Esophagus muscularis mucosa (tissue), 4 donors: ENCODE measurements around the gene OR8D2. TPM values are rescaled to one million over a fixed set of nuclear protein-coding genes. Genes with fewer than 3 reads are reported as not detected.

Source experiments
- DNase-seq: peaks from one replicate; pipeline ENCODE4 v3.0.0-alpha.2; 2017; ENCODE audit errors: extremely low spot score
- H3K27ac ChIP-seq, 4 donors: fragments of 200-600 bp; sonication (generic); replicated peaks in 1 of 4; 1 replicate in 3 of 4; 2 replicates in 1 of 4; pipeline ENCODE4 v1.5.1; 2016 to 2019; ENCODE audit warnings: mild to moderate bottlenecking in 1 of 4
- H3K27me3 ChIP-seq, 4 donors: fragments of 200-600 bp; sonication (generic); one replicate each; pipeline versions ENCODE4 v1.5.1 to v1.6.0; 2016 to 2019
- H3K36me3 ChIP-seq, 4 donors: fragments of 200-600 bp; sonication (generic); one replicate each; pipeline ENCODE4 v1.5.1; 2016 to 2019
- H3K4me1 ChIP-seq, 4 donors: fragments of 200-600 bp; sonication (generic); one replicate each; pipeline ENCODE4 v1.5.1; 2016 to 2019
- H3K4me3 ChIP-seq, 4 donors: fragments of 200-600 bp; sonication (generic); 1 replicate in 2 of 4; 2 replicates in 2 of 4; pipeline ENCODE4 v1.5.1; 2016 to 2019; ENCODE audit warnings: mild to moderate bottlenecking in 4 of 4, moderate library complexity in 1 of 4
- H3K9me3 ChIP-seq, 4 donors: fragments of 200-600 bp; sonication (generic); 1 replicate in 3 of 4; 2 replicates in 1 of 4; pipeline ENCODE4 v1.5.1; 2016 to 2019
- CTCF ChIP-seq, 3 experiments: fragments of 200-600 bp in 2 of 3; fragments of 450-650 bp in 1 of 3; sonication (generic) in 2 of 3; IDR thresholded peaks; one replicate each; pipeline ENCODE4 v1.5.1; 2017 to 2019; ENCODE audit warnings: antibody characterized with exemption in 3 of 3, mild to moderate bottlenecking in 2 of 3, moderate library complexity in 1 of 3
- EP300 ChIP-seq: sonication (generic); formaldehyde crosslinking; IDR thresholded peaks from one replicate; pipeline ENCODE4 v1.6.1; 2017; ENCODE audit warnings: antibody characterized with exemption
- POLR2A ChIP-seq: fragments of 450-650 bp; IDR thresholded peaks from one replicate; pipeline ENCODE4 v1.6.1; 2017; ENCODE audit warnings: antibody characterized with exemption, moderate library complexity, mild to moderate bottlenecking, low read depth
- POLR2AphosphoS5 ChIP-seq, 2 donors: sonication (generic); formaldehyde crosslinking; IDR thresholded peaks; one replicate each; pipeline ENCODE4 v1.6.1; 2017; ENCODE audit warnings: antibody characterized with exemption in 2 of 2
- WGBS: methylation state at CpG from one replicate; pipeline ENCODE4 v1.1.5; 2018; 5-methylcytosine and 5-hydroxymethylcytosine counted together
- intact Hi-C: fragments of 100-400 bp; cut with DNase I; formaldehyde crosslinking; loops from one replicate; pipeline ENCODE4 v1.15.1; 2023
- total RNA-seq, 4 donors: library from RNA; depleted of rRNA; stranded (reverse); fragments of >200 nt; gene quantifications; one replicate each; pipeline versions ENCODE4 v1.1.0 to v1.2.1, GENCODE V29; 2016

OR8D2 gene
- total RNA-seq, 4 donors from 2014 or later, result not detected

- H3K27ac ChIP-seq, result no peak overlapping the region
- intact Hi-C loops, result no loop called here
- no peaks in the 10 kb centered on the region for H3K9me3 ChIP-seq
- TF ChIP-seq CTCF (IDR thresholded peaks at IDR 0.05) (no peak), EP300 (no peak), POLR2AphosphoS5 (IDR thresholded peaks at IDR 0.05) (no peak), POLR2A (no peak)
- no peaks in the 10 kb centered on the region for H3K36me3 ChIP-seq
- no peaks in the 10 kb centered on the region for H3K4me1 ChIP-seq
- no peak for DNase-seq
- no peak overlapping the region for H3K4me3 ChIP-seq
- 86% methylated on average over 4 of the region's 4 CpGs for WGBS
- no peaks in the 10 kb centered on the region for H3K27me3 ChIP-seq
These were observed 22.1 kb downstream of the OR8D2 start for GRCh38 chr11:124297921-124298320.

DNA sequence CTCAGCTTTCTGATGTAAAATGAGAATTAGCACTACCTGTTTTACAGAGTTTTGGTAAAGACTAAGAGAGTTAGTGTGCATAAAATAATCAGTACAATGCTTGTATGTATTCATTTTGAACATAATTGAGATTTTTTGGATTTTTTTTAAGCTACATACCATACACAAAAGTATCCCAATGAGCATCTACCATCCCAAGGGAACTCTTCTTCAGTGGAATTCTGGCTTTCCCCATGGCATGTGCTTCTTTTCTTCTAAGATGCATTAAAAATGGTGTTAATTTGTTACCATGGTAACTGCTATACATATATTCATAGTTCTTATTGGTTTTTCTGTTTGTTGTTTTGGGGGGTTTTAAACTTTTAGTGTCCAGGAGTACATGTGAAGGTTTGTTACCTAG is 24.0 kb downstream of the OR8D2 start:
- no peak for DNase-seq
- Histone ChIP-seq H3K27ac (no peak overlapping the region), H3K9me3 (no peaks in the 10 kb centered on the region), H3K4me3 (no peak overlapping the region), H3K27me3 (no peaks in the 10 kb centered on the region), H3K4me1 (no peaks in the 10 kb centered on the region), H3K36me3 (no peaks in the 10 kb centered on the region)
- intact Hi-C loops, result no loop called here
- TF ChIP-seq POLR2A (no peak), CTCF (IDR thresholded peaks at IDR 0.05) (no peak), POLR2AphosphoS5 (IDR thresholded peaks at IDR 0.05) (no peak), EP300 (no peak)

DNA sequence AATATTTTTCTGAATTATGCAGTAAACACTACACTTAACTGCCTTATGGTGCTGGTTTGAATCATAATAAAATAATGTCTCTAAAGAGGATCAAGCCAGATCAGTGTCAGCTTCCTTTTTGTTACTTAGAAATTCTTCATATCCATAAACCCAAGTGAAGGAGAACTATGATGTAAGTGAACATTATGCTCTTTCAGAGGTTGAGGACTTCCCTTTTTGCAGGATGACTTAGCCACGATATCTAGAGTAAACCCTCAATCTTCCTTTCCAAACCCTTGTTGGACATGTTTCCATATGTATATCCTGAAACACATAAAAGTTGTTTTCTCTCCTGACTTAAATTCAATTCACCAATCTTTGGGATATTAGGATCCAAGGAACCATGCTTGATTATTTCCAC is 25.3 kb downstream of the OR8D2 start:
- no peaks in the 10 kb centered on the region for H3K27me3 ChIP-seq
- intact Hi-C loops, result no loop called here
- WGBS, result 44% methylated on average over 1 of the region's 1 CpG
- no peak overlapping the region for H3K4me3 ChIP-seq
- H3K36me3 ChIP-seq, result no peaks in the 10 kb centered on the region
- no peak for DNase-seq
- H3K4me1 ChIP-seq, result no peaks in the 10 kb centered on the region
- no peak overlapping the region for H3K27ac ChIP-seq
- H3K9me3 ChIP-seq, result peaks cover 0 to 1% (median 0%) of the 10 kb centered on the region in 4 donors
- TF ChIP-seq POLR2AphosphoS5 (IDR thresholded peaks at IDR 0.05) (no peak), POLR2A (no peak), EP300 (no peak), CTCF (IDR thresholded peaks at IDR 0.05) (no peak)

GRCh38 chr11:124285610-124286344 is 34.2 kb downstream of the OR8D2 start:
- WGBS, result 70% methylated on average over 3 of the region's 3 CpGs
- Histone ChIP-seq H3K4me3 (no peak overlapping the region), H3K27ac (no peak overlapping the region), H3K9me3 (peaks cover 0 to 15% (median 0%) of the 10 kb centered on the region in 4 donors), H3K36me3 (no peaks in the 10 kb centered on the region), H3K27me3 (no peaks in the 10 kb centered on the region), H3K4me1 (no peaks in the 10 kb centered on the region)
- TF ChIP-seq POLR2A, result no peak
- no peak for TF ChIP-seq EP300
- intact Hi-C loops, result no loop called here
- no peak for DNase-seq

- no peak for TF ChIP-seq CTCF (IDR thresholded peaks at IDR 0.05)
- no peak for TF ChIP-seq POLR2A
- TF ChIP-seq EP300, result no peak
- no peak for TF ChIP-seq POLR2AphosphoS5 (IDR thresholded peaks at IDR 0.05)
- Histone ChIP-seq H3K27me3 (no peaks in the 10 kb centered on the region), H3K4me3 (no peak overlapping the region), H3K9me3 (peaks cover 0 to 4% (median 0%) of the 10 kb centered on the region in 4 donors), H3K4me1 (no peaks in the 10 kb centered on the region), H3K36me3 (no peaks in the 10 kb centered on the region), H3K27ac (no peak overlapping the region)
- 44% methylated on average over 2 of the region's 2 CpGs for WGBS
- intact Hi-C loops, result no loop called here
- no peak for DNase-seq
These were observed 41.7 kb downstream of the OR8D2 start for GRCh38 chr11:124278261-124278660.
